GM12878 (cell line): ENCODE results near the gene GIMD1. TPM values are rescaled to one million over a fixed set of nuclear protein-coding genes. Genes with fewer than 3 reads are reported as not detected.

Source experiments
- ATAC-seq: fragments of 200-7000 bp; cut with Tn5 transposase; 3 replicates; pipeline ENCODE4 v1.9.1; 2020; ENCODE audit warnings: mild to moderate bottlenecking, moderate library complexity
- Bru-seq: library from RNA; stranded (reverse); fragments of 400-500 nt; gene quantifications from one replicate; lab custom pipeline; 2021; lab: Mats Ljungman, UMichigan
- BruChase-seq, 2 experiments: library from RNA; stranded (reverse); fragments of 400-500 nt; gene quantifications; one replicate each; lab custom pipeline; 2021; lab: Mats Ljungman, UMichigan
- BruUV-seq: library from RNA; stranded (reverse); fragments of 400-500 nt; replicated peaks from 2 replicates; lab custom pipeline; 2021; lab: Mats Ljungman, UMichigan
- CTCF ChIA-PET: fragments of 300-600 bp; sonication (Branson Sonifier 250); formaldehyde crosslinking; extraction: SDS; loops from one replicate; lab custom pipeline; 2021; ENCODE audit warnings: inconsistent platforms; lab: Yijun Ruan, JAX
- POLR2A ChIA-PET: fragments of 350-600 bp; formaldehyde crosslinking; extraction: SDS; loops from one replicate; lab custom pipeline; 2021; ENCODE audit warnings: inconsistent platforms; lab: Charles Lee
- RAD21 ChIA-PET: fragments of 300-600 bp; sonication (Branson Sonifier 250); formaldehyde crosslinking; loops from one replicate; lab custom pipeline; 2023; ENCODE audit warnings: antibody characterized with exemption; ENCODE audit not compliant: unreplicated experiment; lab: Charles Lee
- SMC1A ChIA-PET: fragments of 300-600 bp; sonication (Branson Sonifier 250); formaldehyde crosslinking; loops from one replicate; lab custom pipeline; 2023; ENCODE audit not compliant: unreplicated experiment, uncharacterized antibody; lab: Charles Lee
- DNase-seq: peaks from one replicate; pipeline ENCODE4 v3.0.0-alpha.2; 2011; ENCODE audit warnings: low read depth, low spot score
- FAIRE-seq: peaks from 3 replicates; lab custom pipeline; 2011; peaks lifted over from hg19 to GRCh38; lab: Jason Lieb, UNC
- H2AFZ ChIP-seq: 2 replicates; pipeline ENCODE4 v1.6.0; 2011; ENCODE audit warnings: low read depth, low read length, control low read depth; ENCODE audit not compliant: control insufficient read depth
- H3K27ac ChIP-seq: 2 replicates; pipeline ENCODE4 v1.5.1; 2011; ENCODE audit warnings: control low read depth; ENCODE audit not compliant: control insufficient read depth, insufficient read depth
- H3K27me3 ChIP-seq, 2 experiments: replicated peaks in 1 of 2; 2 replicates each; pipeline versions ENCODE4 v1.6.0 to v1.6.1; 2011; ENCODE audit warnings: low read length in 1 of 2; ENCODE audit not compliant: control insufficient read depth in 2 of 2, insufficient read depth in 2 of 2
- H3K36me3 ChIP-seq, 2 experiments: 2 replicates each; pipeline ENCODE4 v1.5.1; 2011; ENCODE audit warnings: low read length in 1 of 2; ENCODE audit not compliant: control insufficient read depth in 2 of 2, insufficient read depth in 2 of 2
- H3K4me1 ChIP-seq: 2 replicates; pipeline ENCODE4 v1.6.1; 2011; ENCODE audit warnings: mild to moderate bottlenecking, low read length, moderate library complexity, mixed read lengths; ENCODE audit not compliant: control insufficient read depth, insufficient read depth
- H3K4me2 ChIP-seq: 2 replicates; pipeline ENCODE4 v1.6.0; 2011; ENCODE audit warnings: control low read depth; ENCODE audit not compliant: control insufficient read depth, insufficient read depth
- H3K4me3 ChIP-seq: fragments of 200-600 bp; sonication (generic); 2 replicates; pipeline ENCODE4 v1.5.1; 2016
- H3K79me2 ChIP-seq: 2 replicates; pipeline ENCODE4 v1.6.0; 2011; ENCODE audit warnings: low read length; ENCODE audit not compliant: control insufficient read depth, insufficient read depth
- H3K9ac ChIP-seq: 2 replicates; pipeline ENCODE4 v1.8.0; 2011; ENCODE audit warnings: low read length, control low read depth, mixed read lengths; ENCODE audit not compliant: control insufficient read depth, insufficient read depth
- H3K9me3 ChIP-seq: replicated peaks from 3 replicates; pipeline ENCODE4 v1.5.1; 2011; ENCODE audit warnings: mild to moderate bottlenecking, low read length; ENCODE audit not compliant: control insufficient read depth, insufficient read depth
- H4K20me1 ChIP-seq: 2 replicates; pipeline ENCODE4 v1.6.0; 2011; ENCODE audit not compliant: control insufficient read depth, insufficient read depth
- BMI1 ChIP-seq: fragments of 450-650 bp; IDR thresholded peaks from 2 replicates; pipeline ENCODE4 v1.6.1; 2016; ENCODE audit warnings: mild to moderate bottlenecking, moderate library complexity, borderline replicate concordance
- CEBPB ChIP-seq, 2 experiments: fragments of 150-350 bp in 1 of 2; IDR thresholded peaks; 2 replicates each; pipeline ENCODE4 v1.6.1; 2012 to 2014; ENCODE audit warnings: low read depth in 2 of 2, low read length in 2 of 2, borderline replicate concordance in 1 of 2, inconsistent platforms in 1 of 2
- MYB ChIP-seq: fragments of 150-350 bp; IDR thresholded peaks from 2 replicates; pipeline ENCODE4 v1.6.1; 2014; ENCODE audit warnings: mild to moderate bottlenecking, low read depth, low read length, borderline replicate concordance
- NFYA ChIP-seq: IDR thresholded peaks from 2 replicates; pipeline ENCODE4 v1.6.1; 2011; ENCODE audit warnings: low read depth, mild to moderate bottlenecking, low read length, improper control_type of control experiment, borderline replicate concordance
- RB1 ChIP-seq: fragments of 450-650 bp; formaldehyde crosslinking; IDR thresholded peaks from 2 replicates; pipeline ENCODE4 v1.6.1; 2017; ENCODE audit warnings: mild to moderate bottlenecking, borderline replicate concordance
- SIX5 ChIP-seq: IDR thresholded peaks from 2 replicates; pipeline ENCODE4 v1.6.1; 2011; ENCODE audit warnings: mild to moderate bottlenecking, low read depth, low read length, moderate library complexity; ENCODE audit not compliant: severe bottlenecking
- SMAD5 ChIP-seq: IDR thresholded peaks from 2 replicates; pipeline ENCODE4 v1.6.1; 2016; ENCODE audit warnings: antibody characterized with exemption, low read depth
- SREBF1 ChIP-seq: IDR thresholded peaks from 2 replicates; pipeline ENCODE4 v1.6.1; 2012; ENCODE audit warnings: mild to moderate bottlenecking, low read length
- STAT1 ChIP-seq: fragments of 450-650 bp; conservative IDR thresholded peaks from 2 replicates; pipeline ENCODE4 v1.6.1; 2014; ENCODE audit warnings: antibody characterized with exemption, mild to moderate bottlenecking
- SUPT20H ChIP-seq: IDR thresholded peaks from 2 replicates; pipeline ENCODE4 v1.6.1; 2011; ENCODE audit warnings: low read depth, mild to moderate bottlenecking, low read length, moderate library complexity, borderline replicate concordance; ENCODE audit not compliant: control insufficient read depth
- TCF7 ChIP-seq: IDR thresholded peaks from 2 replicates; pipeline ENCODE4 v1.6.1; 2014; ENCODE audit warnings: antibody characterized with exemption, borderline replicate concordance
- whole genome bisulfite sequencing: methylation state at CpG from one replicate; pipeline ENCODE4 v1.1.6; 2016; ENCODE audit warnings: low lambda C conversion rate; ENCODE audit not compliant: insufficient replicate concordance, insufficient coverage; ENCODE audit errors: missing lambda C conversion rate; 5-methylcytosine and 5-hydroxymethylcytosine counted together
- in situ Hi-C: fragments of 300-500 bp; cut with MboI; formaldehyde crosslinking; loops from 9 replicates; pipeline ENCODE4 v1.14.3; 2018; ENCODE audit warnings: mixed read lengths
- intact Hi-C: fragments of 100-400 bp; cut with micrococcal nuclease; formaldehyde crosslinking; loops from one replicate; pipeline ENCODE4 v1.14.2; 2022; ENCODE audit not compliant: unreplicated experiment
- long read RNA-seq, 2 experiments: library from polyadenylated mRNA; unstranded; transcript quantifications; one replicate each; pipeline ENCODE4 v2.0.0, GENCODE V29; 2019 to 2020
- polyA minus RNA-seq, 3 experiments: library from RNA; depleted of rRNA, polyadenylated mRNA; stranded (reverse); fragments of >200 nt; gene quantifications; 2 replicates each; pipeline ENCODE4 v1.2.3, GENCODE V29; 2011
- polyA plus RNA-seq, 11 experiments: library from polyadenylated mRNA; depleted of rRNA in 4 of 11; unstranded in 6 of 11; stranded (reverse) in 5 of 11; fragments of >200 nt; fragmentation: Nextera tagmentation in 4 of 11; fragmentation: Illumina TruSeq in 1 of 11; extraction: Ambion mirVana in 4 of 11; extraction: Trizol in 1 of 11; gene quantifications; 1 replicate in 1 of 11; 2 replicates in 10 of 11; pipeline versions ENCODE4 v1.2.1 to v1.2.3, GENCODE V29; 2011 to 2016; ENCODE audit warnings: inconsistent platforms in 2 of 11, missing spikeins in 2 of 11, low read depth in 1 of 11
- total RNA-seq, 4 experiments: library from RNA; depleted of rRNA in 3 of 4; stranded (reverse); fragments of >200 nt in 3 of 4; fragmentation: Illumina TruSeq in 1 of 4; extraction: Trizol in 1 of 4; gene quantifications; 2 replicates each; pipeline versions ENCODE4 v1.2.1 to v1.2.3, GENCODE V29; 2013 to 2021
- TF ChIP-seq, protein P1 (sequence below): fragments of 450-650 bp; IDR thresholded peaks from 2 replicates; pipeline ENCODE4 v1.6.1; 2014; ENCODE audit warnings: mild to moderate bottlenecking
- TF ChIP-seq, protein P2 (sequence below): fragments of 450-650 bp; IDR thresholded peaks from 2 replicates; pipeline ENCODE4 v1.6.1; 2016; ENCODE audit warnings: mild to moderate bottlenecking
- TF ChIP-seq, protein P3 (sequence below): IDR thresholded peaks from 2 replicates; pipeline ENCODE4 v1.6.1; 2012; ENCODE audit warnings: low read length, inconsistent platforms

Gene GIMD1
- not detected in 2 replicates for total RNA-seq (2013; cell fraction: nucleolus; rRNA removed)
- not detected in 2 replicates for total RNA-seq (2014; rRNA removed)
- not detected in 2 replicates for total RNA-seq (2014; rRNA removed; fragmentation: Illumina TruSeq; extraction: Trizol)
- not detected in 2 replicates for total RNA-seq (2021)
- polyA plus RNA-seq (2011; ENCODE audit: low read depth) = not detected
- polyA plus RNA-seq (2011; rRNA removed) = not detected in 2 replicates
- not detected in 2 replicates for polyA plus RNA-seq (2011; cell fraction: cytosol; rRNA removed)
- polyA plus RNA-seq (2011; cell fraction: nucleus; rRNA removed) = not detected in 2 replicates
- polyA plus RNA-seq (2012) = not detected in 2 replicates
- not detected in 2 replicates for polyA plus RNA-seq (2014; fragmentation: Illumina TruSeq; extraction: Trizol)
- not detected for polyA plus RNA-seq (2014; fragmentation: Nextera tagmentation; extraction: Ambion mirVana)
- polyA plus RNA-seq (2014; rRNA removed) = 0.14 TPM in 1 of 2 replicates, not detected in the other
- not detected for polyA plus RNA-seq (2016; fragmentation: Nextera tagmentation; extraction: Ambion mirVana)
- polyA minus RNA-seq (2011; rRNA and poly(A)+ RNA removed) = not detected in 2 replicates
- polyA minus RNA-seq (2011; cell fraction: cytosol; rRNA and poly(A)+ RNA removed) = not detected in 2 replicates
- polyA minus RNA-seq (2011; cell fraction: nucleus; rRNA and poly(A)+ RNA removed) = not detected in 2 replicates
- not detected for Bru-seq, nascent RNA
- not detected for BruChase-seq, experiment 1, labeled RNA remaining after a 6-hour chase
- not detected for BruChase-seq, experiment 2, labeled RNA remaining after a 2-hour chase
- long read RNA-seq, experiment 1 = 0 reads
- long read RNA-seq, experiment 2 = 0 reads

DNA sequence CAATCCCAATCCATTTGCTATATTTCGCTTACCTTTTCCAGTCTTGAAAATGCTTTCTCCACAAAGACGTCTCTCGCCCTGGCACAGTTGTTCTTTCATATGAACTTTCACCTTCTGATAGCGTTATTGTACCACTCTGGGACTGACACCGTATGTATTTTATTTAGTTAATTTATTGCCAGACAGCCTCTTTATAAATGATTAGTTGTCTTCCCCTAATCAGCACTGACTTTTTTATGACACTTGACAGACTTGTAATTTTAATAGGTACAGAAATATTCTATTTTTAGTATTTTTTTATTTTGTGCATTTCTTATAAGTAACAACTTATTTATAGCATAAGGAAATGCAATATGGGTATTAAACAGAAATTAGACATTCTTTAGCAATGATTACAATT is at the start of gene GIMD1:
Gene GIMD1 (minus strand): TSS at position 101 of the 400 bp plus-strand sequence. CDS start 1,343 bp downstream, outside the sequence.
- ChIA-PET SMC1A (interaction anchor here (0.6 to 2.2 kb wide), 6 partner anchors 17 to 818 kb away, joined by 3 to 12 read pairs (median 4); no protein-coding TSS in a partner anchor), POLR2A (no interaction called here), RAD21 (interaction anchor here (1.0 to 1.9 kb wide), 3 partner anchors 438 to 815 kb away, joined by 3 to 4 read pairs (median 3); no protein-coding TSS in a partner anchor), CTCF (interaction anchor here (0.8 to 3.5 kb wide), 9 partner anchors 11 to 529 kb away, joined by 3 to 33 read pairs (median 4); no protein-coding TSS in a partner anchor)
- Histone ChIP-seq H3K79me2 (no peaks in the 10 kb centered on the region), H3K9me3 (no peaks in the 10 kb centered on the region), H3K4me1 (no peaks in the 10 kb centered on the region), H3K4me2 (no peak within 1 kb of the TSS), H4K20me1 (no peaks in the 10 kb centered on the region), H3K4me3 (no peak within 1 kb of the TSS), H3K27me3 (no peaks in the 10 kb centered on the region), H2AFZ (no peak within 1 kb of the TSS; the same call in 1 of the 2 replicates), H3K27ac (no peak within 1 kb of the TSS), H3K36me3 (no peaks in the 10 kb centered on the region), H3K9ac (no peak within 1 kb of the TSS)
- FAIRE-seq (no peak), ATAC-seq (no peak), DNase-seq (no peak)
- no TSS peak for BruUV-seq
- in situ Hi-C loops = no loop called here
- intact Hi-C loops = loop anchor here (1.0 to 5.0 kb wide), 5 partner anchors 102 to 814 kb away; no protein-coding TSS in a partner anchor
- TF ChIP-seq NFYA = no peak
- TF ChIP-seq CEBPB (IDR thresholded peaks at IDR 0.05; ENCODE audit: borderline replicate concordance in 1 of 2, low read depth in 2 of 2, low read length in 2 of 2) = no peak
- TF ChIP-seq MYB = no peak
- TF ChIP-seq, protein P1, sequence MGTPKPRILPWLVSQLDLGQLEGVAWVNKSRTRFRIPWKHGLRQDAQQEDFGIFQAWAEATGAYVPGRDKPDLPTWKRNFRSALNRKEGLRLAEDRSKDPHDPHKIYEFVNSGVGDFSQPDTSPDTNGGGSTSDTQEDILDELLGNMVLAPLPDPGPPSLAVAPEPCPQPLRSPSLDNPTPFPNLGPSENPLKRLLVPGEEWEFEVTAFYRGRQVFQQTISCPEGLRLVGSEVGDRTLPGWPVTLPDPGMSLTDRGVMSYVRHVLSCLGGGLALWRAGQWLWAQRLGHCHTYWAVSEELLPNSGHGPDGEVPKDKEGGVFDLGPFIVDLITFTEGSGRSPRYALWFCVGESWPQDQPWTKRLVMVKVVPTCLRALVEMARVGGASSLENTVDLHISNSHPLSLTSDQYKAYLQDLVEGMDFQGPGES = no peak
- TF ChIP-seq SIX5 = no peak
- no peak for TF ChIP-seq STAT1
- no peak for TF ChIP-seq SREBF1
- TF ChIP-seq TCF7 = no peak
- TF ChIP-seq RB1 = no peak
- TF ChIP-seq, protein P2, sequence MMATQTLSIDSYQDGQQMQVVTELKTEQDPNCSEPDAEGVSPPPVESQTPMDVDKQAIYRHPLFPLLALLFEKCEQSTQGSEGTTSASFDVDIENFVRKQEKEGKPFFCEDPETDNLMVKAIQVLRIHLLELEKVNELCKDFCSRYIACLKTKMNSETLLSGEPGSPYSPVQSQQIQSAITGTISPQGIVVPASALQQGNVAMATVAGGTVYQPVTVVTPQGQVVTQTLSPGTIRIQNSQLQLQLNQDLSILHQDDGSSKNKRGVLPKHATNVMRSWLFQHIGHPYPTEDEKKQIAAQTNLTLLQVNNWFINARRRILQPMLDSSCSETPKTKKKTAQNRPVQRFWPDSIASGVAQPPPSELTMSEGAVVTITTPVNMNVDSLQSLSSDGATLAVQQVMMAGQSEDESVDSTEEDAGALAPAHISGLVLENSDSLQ = no peak
- no peak for TF ChIP-seq SMAD5
- TF ChIP-seq, protein P3, sequence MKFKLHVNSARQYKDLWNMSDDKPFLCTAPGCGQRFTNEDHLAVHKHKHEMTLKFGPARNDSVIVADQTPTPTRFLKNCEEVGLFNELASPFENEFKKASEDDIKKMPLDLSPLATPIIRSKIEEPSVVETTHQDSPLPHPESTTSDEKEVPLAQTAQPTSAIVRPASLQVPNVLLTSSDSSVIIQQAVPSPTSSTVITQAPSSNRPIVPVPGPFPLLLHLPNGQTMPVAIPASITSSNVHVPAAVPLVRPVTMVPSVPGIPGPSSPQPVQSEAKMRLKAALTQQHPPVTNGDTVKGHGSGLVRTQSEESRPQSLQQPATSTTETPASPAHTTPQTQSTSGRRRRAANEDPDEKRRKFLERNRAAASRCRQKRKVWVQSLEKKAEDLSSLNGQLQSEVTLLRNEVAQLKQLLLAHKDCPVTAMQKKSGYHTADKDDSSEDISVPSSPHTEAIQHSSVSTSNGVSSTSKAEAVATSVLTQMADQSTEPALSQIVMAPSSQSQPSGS = no peak
- TF ChIP-seq BMI1 = no peak
- TF ChIP-seq SUPT20H = no peak
- 72% methylated on average over 5 of the region's 5 CpGs for WGBS
